ENCODE measurements around the gene CD200R1L.

Gene CD200R1L

DNA sequence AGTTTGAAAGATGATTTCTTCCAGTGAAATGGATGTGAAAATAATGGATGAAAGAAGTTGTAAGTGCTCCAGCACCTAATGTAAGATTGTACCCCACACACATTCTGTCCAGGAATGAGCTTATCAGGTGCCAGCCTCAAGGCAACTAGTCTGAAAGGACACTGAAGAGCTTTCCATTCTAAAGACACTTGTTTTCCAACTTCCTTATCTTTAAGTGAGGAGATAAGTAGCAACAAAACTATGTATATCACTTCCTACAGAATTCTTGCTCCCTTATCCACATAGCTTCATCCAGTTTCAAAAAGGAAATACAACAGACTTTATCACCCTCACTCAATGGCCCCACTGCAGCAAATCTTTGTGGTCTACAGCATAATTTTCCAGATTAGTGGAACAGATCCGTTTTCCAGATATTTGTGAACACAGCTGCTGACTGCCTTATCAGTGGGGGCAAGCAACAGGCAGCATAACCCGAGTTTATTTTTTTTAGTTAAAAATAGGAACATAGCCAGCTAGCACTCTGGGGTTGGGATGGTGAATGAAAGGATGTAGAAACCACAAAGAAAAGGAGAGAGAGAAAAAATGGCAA is 60.6 kb downstream of the CD200R1L start:
- DNase-seq, result no peak

DNA sequence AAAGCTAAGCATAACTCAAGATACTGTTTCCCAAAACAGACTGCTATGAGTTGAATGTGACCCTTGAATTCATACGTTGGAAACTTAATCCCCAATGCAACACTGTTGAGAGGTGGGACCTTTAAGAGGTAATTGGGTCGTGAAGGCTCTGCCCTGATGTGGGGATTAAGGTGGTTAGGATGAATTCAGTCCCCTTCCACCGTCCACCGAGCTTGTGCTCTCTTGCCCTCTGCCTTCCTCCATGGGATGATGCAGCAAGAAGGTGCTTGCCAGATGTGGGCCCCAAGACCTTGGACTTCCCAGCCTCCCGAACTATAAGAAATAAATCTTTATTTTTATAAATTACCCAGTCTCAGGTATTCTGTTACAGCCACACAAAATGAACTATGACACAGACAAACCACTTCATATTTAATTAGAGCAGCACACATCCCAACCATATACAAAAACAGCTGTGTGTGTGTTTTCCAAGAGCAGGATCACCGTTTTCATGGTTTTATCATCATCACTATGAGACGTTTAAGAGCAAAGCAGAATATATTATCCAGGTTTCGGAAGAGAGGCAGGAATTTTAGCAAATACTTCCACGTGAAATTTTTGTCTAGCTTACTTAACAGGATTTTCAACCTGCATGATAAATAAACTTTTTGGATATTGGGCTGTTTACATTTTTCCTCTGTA is 61.2 kb downstream of the CD200R1L start:
- no peak for DNase-seq

DNA sequence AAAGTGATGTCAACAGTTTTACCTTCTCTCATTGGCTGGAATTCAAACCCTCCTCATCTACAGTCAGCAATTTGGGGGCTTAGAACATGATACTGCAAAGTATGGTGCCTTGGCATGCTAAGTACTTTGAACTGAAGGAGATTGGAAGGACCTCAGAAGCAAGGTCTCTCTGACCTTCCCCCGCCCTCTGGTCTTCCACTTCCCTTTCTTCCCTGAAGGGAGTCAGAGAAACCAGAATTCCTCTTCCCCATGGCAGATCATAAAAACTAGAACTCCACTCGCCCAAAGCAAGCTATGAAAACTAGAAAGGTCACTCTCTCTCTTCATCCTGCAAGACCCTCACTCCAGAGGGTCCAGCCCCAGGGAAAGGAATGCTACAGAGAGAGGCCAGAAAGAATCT is 64.2 kb downstream of the CD200R1L start:
- no peak for DNase-seq

DNA sequence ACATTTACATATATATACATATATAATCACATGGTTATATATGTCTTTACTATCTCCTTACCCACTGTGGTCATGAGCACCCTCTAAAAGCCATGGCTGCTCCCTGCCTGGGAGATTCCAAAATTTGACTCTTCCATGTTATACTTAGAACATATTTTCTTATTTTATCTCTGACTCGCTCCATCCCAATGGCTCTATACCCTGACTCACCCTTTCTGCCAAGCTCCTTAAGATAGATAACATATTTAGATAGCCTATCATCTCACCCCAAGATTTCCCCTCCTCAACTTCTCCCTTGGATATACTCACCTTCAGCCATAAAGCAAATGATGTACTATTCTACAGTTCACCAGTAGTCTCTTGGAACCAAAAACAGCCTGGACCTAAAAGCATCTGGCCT is 65.1 kb downstream of the CD200R1L start:
- DNase-seq, result no peak

DNA sequence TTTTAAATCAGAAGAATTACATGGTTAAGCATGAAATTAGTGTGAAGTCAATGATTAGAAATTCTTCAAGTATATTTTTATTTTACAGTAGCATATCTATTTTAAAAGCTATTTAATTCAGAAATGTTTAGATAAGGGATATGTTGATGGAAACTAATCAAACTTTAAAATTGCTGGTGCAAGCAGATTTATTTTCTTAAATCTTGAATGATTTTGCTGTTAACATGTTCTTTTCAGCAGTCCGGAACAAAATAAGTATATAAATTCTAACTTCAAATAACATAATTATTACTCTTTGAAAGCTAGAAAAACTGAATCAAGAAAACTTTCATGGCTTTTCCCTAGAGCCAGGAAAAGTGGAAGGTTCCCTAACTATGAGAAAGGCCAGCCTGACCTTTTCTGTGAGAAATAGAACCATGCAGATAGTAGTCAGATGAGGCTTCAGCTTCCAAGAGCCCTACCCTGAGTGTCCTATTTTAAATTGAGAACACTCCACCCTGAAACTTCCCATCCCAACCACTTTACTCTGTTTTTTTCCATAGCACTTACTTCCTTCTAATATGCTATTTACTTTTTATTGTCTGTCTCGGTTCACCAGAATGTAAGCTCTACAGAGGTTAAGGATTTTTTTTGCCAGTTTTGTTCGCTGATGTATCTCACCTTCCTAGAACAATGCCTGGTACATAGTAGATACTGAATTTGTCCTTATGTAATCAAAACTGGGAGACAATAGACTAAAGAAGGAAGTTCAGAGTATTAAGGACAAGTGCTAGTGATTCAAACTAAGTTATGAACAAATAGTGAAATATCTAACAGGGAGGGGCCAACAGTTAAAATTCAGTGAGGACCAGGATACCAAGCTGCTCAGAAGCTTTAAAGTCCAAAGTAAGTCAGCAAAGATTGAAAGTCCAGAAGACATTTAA is 66.8 kb downstream of the CD200R1L start:
- DNase-seq, result no peak

DNA sequence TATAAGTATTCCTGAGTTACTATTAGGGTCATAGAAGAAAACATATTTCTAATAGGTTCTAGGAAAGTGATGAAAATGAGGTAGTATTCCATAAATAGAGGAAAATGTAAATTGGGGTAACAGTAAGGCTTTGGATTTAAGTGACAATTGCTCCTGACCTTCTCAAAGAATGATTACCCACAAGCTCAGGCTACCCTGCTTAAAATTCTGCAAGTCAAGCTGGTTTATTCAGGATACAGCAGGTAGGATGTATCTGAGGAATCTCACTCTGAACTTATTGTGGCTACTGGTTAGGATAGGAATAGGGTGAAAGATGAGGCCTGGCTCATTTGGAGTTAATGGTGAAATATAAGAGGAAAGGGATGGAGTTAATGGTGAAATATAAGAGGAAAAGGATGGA is 67.7 kb downstream of the CD200R1L start:
- no peak for DNase-seq

DNA sequence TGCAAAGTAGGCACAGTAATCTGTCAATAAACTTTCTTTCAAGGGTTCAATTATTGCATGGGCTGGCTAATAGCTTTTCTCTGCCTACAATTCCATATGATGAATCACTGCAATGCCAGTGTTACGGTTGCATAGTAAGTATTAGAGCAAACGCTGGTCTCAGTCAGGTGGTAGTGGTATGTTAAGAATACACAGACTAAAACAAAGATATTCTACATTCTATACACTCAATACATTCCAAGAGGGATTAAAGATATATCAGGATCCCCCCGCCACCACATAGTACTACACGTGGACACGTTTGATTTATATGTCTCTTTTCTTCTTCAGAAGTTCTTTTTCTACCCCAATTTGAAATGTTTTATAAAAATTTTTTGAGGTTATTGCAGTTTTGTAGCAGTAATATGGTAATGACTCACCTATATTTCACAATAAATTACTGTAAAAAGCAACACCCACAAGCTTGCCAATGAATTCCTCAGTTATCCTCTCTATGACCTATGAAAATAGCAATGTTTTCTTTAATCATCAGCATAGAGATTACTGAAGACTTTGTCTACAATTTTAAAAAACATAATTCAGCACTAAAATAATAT is 68.2 kb downstream of the CD200R1L start:
- no peak for DNase-seq

DNA sequence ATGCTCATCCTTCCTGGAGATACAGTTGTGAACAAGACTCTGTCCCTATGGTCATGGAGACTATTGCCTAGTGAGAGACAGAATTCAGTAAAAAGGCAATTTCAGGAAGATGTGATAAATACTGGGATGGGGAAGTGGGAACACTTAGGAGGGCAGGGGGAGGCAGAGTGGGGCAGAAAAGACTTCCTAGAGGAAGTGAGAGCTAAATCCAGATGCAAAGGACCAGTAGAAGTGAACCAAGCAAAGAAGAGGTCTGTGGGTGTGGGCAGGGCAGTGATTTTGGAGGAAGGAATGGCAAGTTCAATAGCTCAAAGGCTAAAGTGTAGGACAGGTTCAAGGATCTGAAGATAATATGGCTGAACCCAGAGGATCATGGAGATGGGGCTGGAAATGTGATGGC is 68.9 kb downstream of the CD200R1L start:
- no peak for DNase-seq

DNA sequence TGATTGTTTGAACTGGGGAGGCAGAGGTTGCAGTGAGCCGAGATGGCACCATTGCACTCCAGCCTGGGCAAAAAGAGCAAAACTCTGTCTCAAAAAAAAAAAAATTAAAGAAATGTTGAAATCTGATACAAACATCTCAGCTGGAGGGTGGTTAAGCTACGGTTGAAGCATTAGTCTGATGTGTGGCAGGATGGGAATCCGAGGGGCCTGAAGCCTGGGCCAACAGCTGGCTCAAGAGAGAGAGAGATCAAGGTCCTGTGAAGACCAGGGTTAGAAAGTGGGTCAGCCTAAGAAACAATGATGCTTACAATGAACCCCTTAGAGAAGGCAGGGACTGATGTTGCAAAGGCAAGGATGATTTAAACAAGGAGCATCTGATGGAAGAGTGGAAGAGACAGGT is 69.8 kb downstream of the CD200R1L start:
- DNase-seq, result no peak

DNA sequence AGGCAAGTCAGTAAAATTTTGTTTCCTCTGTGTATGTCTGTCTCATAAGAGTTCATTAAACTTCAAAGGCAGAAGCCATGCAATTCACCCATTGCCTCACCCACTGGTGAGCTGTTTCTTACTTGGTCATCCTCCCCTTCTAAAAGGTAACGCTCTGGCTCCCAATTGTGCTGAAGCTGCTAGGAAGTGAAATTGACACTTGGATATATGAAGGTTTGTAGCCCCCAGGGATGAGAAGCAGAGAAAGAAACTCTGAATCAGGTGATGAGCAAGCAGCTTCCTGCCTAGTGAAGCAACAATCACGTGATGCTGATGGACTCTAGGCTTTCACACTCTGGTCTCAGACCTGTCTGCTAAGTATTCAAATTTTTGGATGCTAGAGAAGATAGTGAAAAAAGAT is 70.7 kb downstream of the CD200R1L start:
- no peak for DNase-seq

DNA sequence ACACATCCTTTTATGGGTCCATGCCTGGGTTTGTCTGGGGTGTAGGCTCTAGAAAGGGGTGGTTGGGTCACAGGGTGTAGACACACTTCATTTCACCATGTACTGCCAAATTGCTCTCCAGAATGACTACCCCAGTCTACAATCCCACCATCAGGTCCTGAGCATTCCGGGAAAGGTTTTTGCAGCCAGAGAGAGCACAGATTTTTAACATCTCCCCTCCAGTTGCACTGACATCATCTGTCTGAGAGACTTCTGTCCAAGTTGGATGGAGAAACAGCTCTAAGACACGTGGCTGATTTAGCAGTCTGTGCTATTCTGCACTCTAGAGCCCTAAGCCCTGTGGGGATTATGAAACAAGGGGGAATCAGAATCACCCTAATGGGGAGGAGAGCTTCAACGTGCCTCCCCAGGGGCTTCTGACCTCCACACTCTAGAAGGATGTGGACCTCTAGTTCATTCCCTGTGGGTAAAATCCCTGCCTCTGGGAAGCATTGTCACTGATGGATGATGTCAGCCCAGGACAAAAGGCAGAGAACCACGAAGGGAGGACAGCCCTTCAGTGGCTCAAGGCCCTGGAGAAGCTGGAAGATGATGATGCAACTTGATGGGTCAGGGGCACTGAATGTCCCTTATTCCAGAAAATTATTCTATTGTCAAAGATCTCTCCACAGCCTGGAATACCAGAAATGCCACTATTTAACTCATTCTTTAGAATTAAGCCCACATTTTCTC is 71.5 kb downstream of the CD200R1L start:
- no peak for DNase-seq

DNA sequence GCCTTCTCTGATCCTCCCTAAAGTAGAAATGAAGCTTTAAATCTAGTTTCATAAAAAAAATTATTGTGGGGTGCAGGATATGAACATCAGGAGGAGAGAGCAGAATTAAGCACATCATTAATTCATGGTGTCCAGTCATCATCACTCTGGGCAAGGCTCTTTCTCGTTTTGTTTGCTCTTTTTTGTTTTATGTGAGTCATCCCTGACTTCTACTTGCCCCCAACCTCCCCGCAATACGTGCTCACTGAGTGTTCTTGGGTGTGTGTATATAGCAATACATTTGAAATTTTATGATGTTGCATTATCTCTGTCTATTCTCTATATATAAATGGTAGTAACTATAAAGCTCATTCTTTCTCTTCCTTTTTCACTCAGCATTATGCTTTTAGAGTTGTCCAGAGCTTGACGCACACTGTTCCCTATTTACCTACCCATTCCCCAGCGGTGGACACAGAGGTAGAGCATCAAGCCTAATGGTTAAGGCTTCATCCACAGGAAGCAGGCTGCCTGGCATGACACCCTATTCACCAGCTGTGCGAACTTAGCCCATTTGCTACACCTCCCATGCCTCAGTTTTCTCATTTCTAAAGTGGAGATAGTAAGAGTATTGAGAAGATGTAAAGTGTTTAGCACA is 72.3 kb downstream of the CD200R1L start:
- no peak for DNase-seq

DNA sequence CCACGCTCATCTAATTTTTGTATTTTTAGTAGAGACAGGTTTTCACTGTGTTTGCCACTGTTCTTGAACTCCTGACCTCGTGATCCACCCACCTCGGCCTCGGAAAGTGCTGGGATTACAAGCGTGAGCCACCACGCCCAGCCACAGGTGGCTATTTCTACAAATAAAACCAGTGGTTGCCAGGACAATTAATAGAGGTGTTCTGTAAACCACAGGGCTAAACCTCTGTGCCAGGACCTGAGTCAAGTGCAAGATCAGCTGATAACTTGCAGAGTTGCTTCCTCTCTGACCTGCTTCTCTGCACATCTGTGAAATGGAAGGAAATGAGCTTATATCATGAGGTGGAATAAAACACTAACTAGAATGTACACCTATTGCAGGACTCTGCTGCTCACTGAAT is 72.8 kb downstream of the CD200R1L start:
- peak; percentile 28 for DNase-seq

DNA sequence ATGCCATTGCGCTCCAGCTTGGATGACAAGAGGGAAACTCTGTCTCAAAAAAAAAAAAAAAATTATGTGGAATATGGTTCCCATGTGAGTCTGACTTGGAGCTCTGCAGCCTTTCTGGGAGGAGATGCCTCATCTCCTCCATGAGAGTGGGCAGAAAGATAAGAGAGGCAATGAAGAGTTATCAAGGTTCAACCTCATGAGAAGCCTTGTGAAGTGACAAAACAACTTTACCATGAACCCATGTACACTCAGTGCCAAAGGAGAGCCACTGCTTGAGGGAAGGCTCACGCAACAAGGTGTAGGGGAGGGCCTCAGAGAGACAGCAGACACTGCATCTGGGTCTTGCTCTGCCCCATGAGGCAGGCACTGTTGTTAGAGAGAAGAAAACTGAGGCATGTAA is 75.7 kb downstream of the CD200R1L start:
- no peak for DNase-seq

DNA sequence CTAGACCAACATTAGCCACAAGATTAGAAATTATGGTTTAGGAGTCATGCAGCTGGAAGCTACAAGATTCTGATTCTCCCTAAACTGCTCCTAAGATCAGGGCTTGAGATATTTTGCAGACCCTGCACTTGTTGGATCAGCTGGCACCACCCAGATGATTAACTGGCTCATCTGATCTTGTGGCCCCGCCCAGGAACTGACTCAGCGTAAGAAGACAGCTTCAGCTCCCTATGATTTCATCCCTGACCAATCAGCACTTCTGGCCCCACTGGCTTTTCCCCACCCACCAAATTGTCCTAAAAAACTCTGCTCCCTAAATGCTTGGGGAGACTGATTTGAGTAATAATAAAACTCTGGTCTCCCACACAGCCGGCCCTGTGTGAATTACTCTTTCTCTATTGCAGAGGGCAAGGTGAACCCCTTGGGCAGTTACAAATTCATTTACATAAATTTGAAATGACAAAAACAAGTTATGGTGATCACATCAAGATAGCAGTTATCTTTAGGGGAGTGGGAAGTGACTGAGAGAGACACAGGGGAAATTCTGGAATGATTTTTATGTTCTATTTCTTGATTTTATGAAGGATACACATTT is 76.5 kb downstream of the CD200R1L start:
- DNase-seq, result no peak

DNA sequence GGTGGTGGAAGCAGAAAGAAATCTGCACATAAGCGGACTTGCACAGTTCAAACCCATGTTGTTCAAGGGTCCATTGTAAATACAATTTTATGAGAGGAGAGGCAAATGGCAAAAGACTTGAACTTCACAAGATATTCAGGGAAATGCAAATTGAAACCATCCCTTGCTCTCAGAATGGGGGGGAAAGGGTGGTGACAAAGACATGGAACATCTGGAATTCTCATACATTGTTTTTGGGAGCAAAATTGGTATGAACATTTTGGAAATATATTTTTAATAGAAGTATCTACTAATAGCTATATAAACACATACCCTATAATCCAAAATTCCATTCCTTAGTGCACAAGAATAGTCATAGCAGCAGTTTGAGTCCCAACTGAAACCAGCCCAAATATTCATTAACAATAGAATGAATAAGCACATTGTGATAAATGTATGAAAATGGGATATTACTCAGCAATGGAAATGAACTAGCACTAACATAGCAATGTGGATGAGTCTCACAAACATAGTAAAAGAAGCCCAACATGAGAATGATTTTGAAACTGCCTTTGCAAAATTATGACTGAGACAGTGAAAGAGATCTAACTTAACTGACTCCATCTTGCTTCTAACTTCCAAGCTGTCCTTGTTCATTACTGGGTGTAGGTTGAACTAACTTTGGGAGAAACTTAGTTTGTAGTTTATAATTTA is 77.2 kb downstream of the CD200R1L start:
- no peak for DNase-seq

DNA sequence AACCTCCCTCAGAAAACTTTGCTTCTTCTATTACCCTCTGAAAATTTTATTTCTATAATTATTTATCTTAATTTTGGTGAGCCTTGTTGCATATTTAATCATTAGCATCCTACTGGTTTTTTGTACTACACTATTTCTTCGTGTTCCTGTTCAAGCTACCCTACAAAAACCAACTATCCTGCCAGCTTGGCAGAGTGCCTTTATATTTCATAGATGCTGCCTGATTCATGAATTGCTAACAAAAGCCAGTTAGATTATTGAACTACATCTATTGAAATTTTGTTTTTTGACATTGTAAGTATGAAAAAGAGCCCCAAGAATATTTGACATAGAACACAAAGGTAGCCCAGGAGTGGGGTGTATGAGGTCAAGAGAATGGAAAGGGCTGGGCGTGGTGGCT is 78.9 kb downstream of the CD200R1L start:
- no peak for DNase-seq

DNA sequence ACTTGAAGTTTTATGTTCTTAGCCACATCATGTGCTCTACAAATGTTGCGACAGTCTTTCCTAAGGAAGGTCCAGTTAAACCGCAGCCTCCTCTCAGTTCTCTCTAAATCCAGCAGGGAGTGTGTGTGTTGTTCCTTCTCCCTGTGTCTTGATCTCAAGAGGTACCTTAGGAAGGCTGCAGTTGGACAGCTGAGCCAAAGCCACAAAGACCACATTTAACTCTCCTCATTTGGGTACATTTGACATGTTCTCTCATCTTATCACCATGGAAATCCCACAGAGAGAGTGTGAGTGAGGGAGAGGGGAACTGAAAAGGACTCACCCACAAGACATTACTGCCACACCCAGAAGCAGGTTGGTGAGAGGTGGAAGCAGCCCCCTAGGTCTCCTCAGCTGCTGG is 79.5 kb downstream of the CD200R1L start:
- no peak for DNase-seq
